Endothelial cell of umbilical vein (primary cell): ENCODE results near the gene SEMA4G.

Source experiments
- EZH2 ChIP-seq: IDR thresholded peaks from 2 replicates; pipeline ENCODE4 v1.6.1; 2012; ENCODE audit warnings: borderline replicate concordance, low read depth, mild to moderate bottlenecking, moderate library complexity, low read length, inconsistent platforms; ENCODE audit not compliant: severe bottlenecking
- JUN ChIP-seq: IDR thresholded peaks from 2 replicates; pipeline ENCODE4 v1.6.1; 2011; ENCODE audit warnings: borderline replicate concordance, low read depth; ENCODE audit not compliant: insufficient read length, insufficient read depth
- POLR2A ChIP-seq: IDR thresholded peaks from 2 replicates; pipeline ENCODE4 v1.6.1; 2012; ENCODE audit warnings: low read depth, mild to moderate bottlenecking, control low read depth, low read length
- TF ChIP-seq, protein P1 (sequence below): IDR thresholded peaks from 2 replicates; pipeline ENCODE4 v1.6.1; 2011; ENCODE audit not compliant: insufficient read depth, insufficient read length

DNA sequence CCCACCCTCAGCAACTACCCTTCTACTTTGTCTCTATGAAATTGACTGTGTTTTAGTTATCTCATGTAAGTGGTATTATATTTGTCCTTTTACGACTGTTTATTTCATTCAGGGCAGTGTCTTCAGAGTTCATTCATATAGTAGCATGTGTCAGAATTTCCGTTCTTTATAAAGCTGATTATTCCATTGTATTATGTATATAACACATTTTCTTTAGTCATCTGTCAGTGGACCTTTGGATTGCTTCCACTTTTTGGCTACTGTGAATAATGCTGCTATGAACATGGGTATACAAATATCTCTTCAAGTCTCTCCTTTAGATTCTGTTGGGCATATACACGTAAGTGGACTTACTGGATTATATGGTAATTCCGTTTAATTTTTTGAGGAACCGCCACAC lies 42.0 kb upstream of the SEMA4G start:
- TF ChIP-seq, protein P1, sequence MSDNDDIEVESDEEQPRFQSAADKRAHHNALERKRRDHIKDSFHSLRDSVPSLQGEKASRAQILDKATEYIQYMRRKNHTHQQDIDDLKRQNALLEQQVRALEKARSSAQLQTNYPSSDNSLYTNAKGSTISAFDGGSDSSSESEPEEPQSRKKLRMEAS = no peak
- TF ChIP-seq JUN (no peak), POLR2A (no peak), EZH2 (no peak)
